ENCODE results near the gene CSMD2. TPM values are rescaled to one million over a fixed set of nuclear protein-coding genes. Genes with fewer than 3 reads are reported as not detected.
A peak's percentile ranks its signal among the peaks of the same experiment; 100 is the strongest.

CSMD2 gene
- total RNA-seq, 1 donor from 2014 or later, result 2.6 TPM

- DNase-seq (ENCODE audit: low spot score), result no peak
- no peak overlapping the region for H3K4me3 ChIP-seq
- H3K27ac ChIP-seq, result no peak overlapping the region
- H3K27ac Mint-ChIP-seq, result no peak overlapping the region
- peaks cover 2% of the 10 kb centered on the region for H3K27me3 Mint-ChIP-seq (ENCODE audit: insufficient read depth, low read depth)
- no peaks in the 10 kb centered on the region for H3K27me3 ChIP-seq
- H3K9ac ChIP-seq, result no peak overlapping the region
- H3K4me2 ChIP-seq, result no peak overlapping the region
- H3K4me1 Mint-ChIP-seq, result peaks cover 20% of the 10 kb centered on the region
- no peaks in the 10 kb centered on the region for H3F3A ChIP-seq (ENCODE audit: low read depth)
- no peak overlapping the region for H2AFZ ChIP-seq (replicated peaks)
- H3K4me1 ChIP-seq, result peaks cover 9% of the 10 kb centered on the region
- H3K4me3 Mint-ChIP-seq, result no peak overlapping the region
- no peaks in the 10 kb centered on the region for H3K36me3 ChIP-seq
- H4K20me1 ChIP-seq (ENCODE audit: low read depth), result no peaks in the 10 kb centered on the region
- H3K36me3 Mint-ChIP-seq, result no peaks in the 10 kb centered on the region
- H3K79me2 ChIP-seq (ENCODE audit: low read depth), result no peaks in the 10 kb centered on the region
- no peaks in the 10 kb centered on the region for H3K9me3 Mint-ChIP-seq
- no peak for TF ChIP-seq EZH2 (IDR thresholded peaks at IDR 0.05)
- no peak for TF ChIP-seq CTCF (IDR thresholded peaks at IDR 0.05)
- no peak for TF ChIP-seq EZH2phosphoT487 (IDR thresholded peaks at IDR 0.05)
- no peaks in the 10 kb centered on the region for H3K9me3 ChIP-seq (ENCODE audit: low read depth)
Observed at GRCh38 chr1:33897092-33897725, 267.8 kb downstream of the CSMD2 start.

GRCh38 chr1:33895976-33896375, 269.1 kb downstream of the CSMD2 start:
- H3K4me2 ChIP-seq, result no peak overlapping the region
- TF ChIP-seq EZH2 (IDR thresholded peaks at IDR 0.05), result no peak
- TF ChIP-seq EZH2phosphoT487 (IDR thresholded peaks at IDR 0.05), result no peak
- no peak for TF ChIP-seq CTCF (IDR thresholded peaks at IDR 0.05)
- H3K4me3 ChIP-seq, result no peak overlapping the region
- no peaks in the 10 kb centered on the region for H4K20me1 ChIP-seq (ENCODE audit: low read depth)
- Mint-ChIP-seq H3K27me3 (ENCODE audit: insufficient read depth, low read depth) (peaks cover 3% of the 10 kb centered on the region), H3K9me3 (no peaks in the 10 kb centered on the region), H3K36me3 (no peaks in the 10 kb centered on the region), H3K4me1 (peaks cover 20% of the 10 kb centered on the region), H3K4me3 (no peak overlapping the region), H3K27ac (no peak overlapping the region)
- H3K27ac ChIP-seq, result no peak overlapping the region
- peaks cover 5% of the 10 kb centered on the region for H3K4me1 ChIP-seq
- no peaks in the 10 kb centered on the region for H3K79me2 ChIP-seq (ENCODE audit: low read depth)
- H3K9ac ChIP-seq, result no peak overlapping the region
- no peak overlapping the region for H2AFZ ChIP-seq (replicated peaks)
- H3K27me3 ChIP-seq, result no peaks in the 10 kb centered on the region
- no peaks in the 10 kb centered on the region for H3K9me3 ChIP-seq (ENCODE audit: low read depth)
- no peaks in the 10 kb centered on the region for H3F3A ChIP-seq (ENCODE audit: low read depth)
- H3K36me3 ChIP-seq, result no peaks in the 10 kb centered on the region
- DNase-seq (ENCODE audit: low spot score), result no peak

- Histone ChIP-seq H3F3A (ENCODE audit: low read depth) (no peaks in the 10 kb centered on the region), H2AFZ (replicated peaks) (no peak overlapping the region), H3K9ac (no peak overlapping the region), H3K79me2 (ENCODE audit: low read depth) (no peaks in the 10 kb centered on the region), H3K4me1 (peaks cover 5% of the 10 kb centered on the region), H3K36me3 (no peaks in the 10 kb centered on the region), H3K4me2 (no peak overlapping the region), H3K9me3 (ENCODE audit: low read depth) (no peaks in the 10 kb centered on the region), H3K27me3 (no peaks in the 10 kb centered on the region), H4K20me1 (ENCODE audit: low read depth) (no peaks in the 10 kb centered on the region), H3K4me3 (no peak overlapping the region), H3K27ac (no peak overlapping the region)
- Mint-ChIP-seq H3K36me3 (no peaks in the 10 kb centered on the region), H3K4me1 (peaks cover 20% of the 10 kb centered on the region), H3K27me3 (ENCODE audit: insufficient read depth, low read depth) (peaks cover 3% of the 10 kb centered on the region), H3K27ac (peak overlapping the region; percentile 6), H3K4me3 (no peak overlapping the region), H3K9me3 (peaks cover 2% of the 10 kb centered on the region)
- TF ChIP-seq EZH2phosphoT487 (IDR thresholded peaks at IDR 0.05) (no peak), EZH2 (IDR thresholded peaks at IDR 0.05) (no peak), CTCF (IDR thresholded peaks at IDR 0.05) (no peak)
- DNase-seq (ENCODE audit: low spot score), result peak; percentile 18
Observed at GRCh38 chr1:33895396-33895795, 269.6 kb downstream of the CSMD2 start.

All from neural progenitor cell (in vitro differentiated cells).